ENCODE results near the gene CEP57. TPM values are rescaled to one million over a fixed set of nuclear protein-coding genes. Genes with fewer than 3 reads are reported as not detected.

CEP57 gene
- total RNA-seq, 1 donor from 2014 or later, result 5.4 TPM

DNA sequence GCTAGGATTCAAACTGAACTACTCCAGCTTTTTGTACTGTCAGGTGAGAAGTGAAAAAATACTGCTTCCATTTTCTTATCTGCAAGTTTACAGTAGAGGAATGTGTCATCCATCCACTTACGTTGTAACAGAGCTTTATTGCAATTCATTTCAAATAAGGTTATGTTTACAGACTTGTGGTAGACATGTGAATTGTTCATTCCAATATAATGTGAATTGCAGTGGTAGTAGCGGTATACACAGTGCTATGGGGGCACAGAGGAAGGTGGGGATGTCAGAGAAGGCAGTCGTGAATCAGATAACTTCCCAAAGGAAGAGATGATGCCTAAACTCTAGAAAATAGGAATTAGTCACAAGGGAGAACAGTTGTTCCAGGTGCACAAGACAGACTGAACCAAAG, 42.5 kb downstream of the CEP57 start:
- no peak for DNase-seq (ENCODE audit: low spot score in 2 of 2)
- intact Hi-C loops (cut with DNase I), result loop anchor here (10.0 kb wide), 1 partner anchor 592 kb away; no protein-coding TSS in a partner anchor
- peaks cover 29 to 68% of the 10 kb centered on the region in 2 donors for H3K36me3 ChIP-seq

DNA sequence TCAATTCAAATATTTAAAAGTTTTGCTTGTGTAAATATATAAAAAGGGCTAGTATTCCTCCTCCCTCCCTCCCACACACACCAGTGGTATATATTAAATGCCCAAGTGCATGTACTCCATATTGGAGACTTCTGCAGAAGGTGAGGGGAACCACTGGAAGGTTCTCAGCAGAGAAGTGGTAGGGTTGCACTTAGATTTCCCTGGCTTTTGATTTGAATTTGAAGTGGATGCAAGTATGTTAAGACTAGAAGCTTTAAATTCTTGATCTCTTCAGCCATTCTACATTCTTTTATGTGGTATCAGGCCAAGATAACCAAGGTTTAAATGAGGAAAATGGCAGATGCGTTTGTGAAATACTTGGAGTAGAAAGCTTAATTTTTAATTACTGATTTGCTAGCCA, 43.1 kb downstream of the CEP57 start:
- H3K4me1 ChIP-seq, result no peaks in the 10 kb centered on the region
- H3K27me3 ChIP-seq, result no peaks in the 10 kb centered on the region
- no peak overlapping the region for H3K27ac ChIP-seq
- intact Hi-C loops (cut with DNase I), result loop anchor here (10.0 kb wide), 1 partner anchor 591 kb away; no protein-coding TSS in a partner anchor
- TF ChIP-seq, protein P1, sequence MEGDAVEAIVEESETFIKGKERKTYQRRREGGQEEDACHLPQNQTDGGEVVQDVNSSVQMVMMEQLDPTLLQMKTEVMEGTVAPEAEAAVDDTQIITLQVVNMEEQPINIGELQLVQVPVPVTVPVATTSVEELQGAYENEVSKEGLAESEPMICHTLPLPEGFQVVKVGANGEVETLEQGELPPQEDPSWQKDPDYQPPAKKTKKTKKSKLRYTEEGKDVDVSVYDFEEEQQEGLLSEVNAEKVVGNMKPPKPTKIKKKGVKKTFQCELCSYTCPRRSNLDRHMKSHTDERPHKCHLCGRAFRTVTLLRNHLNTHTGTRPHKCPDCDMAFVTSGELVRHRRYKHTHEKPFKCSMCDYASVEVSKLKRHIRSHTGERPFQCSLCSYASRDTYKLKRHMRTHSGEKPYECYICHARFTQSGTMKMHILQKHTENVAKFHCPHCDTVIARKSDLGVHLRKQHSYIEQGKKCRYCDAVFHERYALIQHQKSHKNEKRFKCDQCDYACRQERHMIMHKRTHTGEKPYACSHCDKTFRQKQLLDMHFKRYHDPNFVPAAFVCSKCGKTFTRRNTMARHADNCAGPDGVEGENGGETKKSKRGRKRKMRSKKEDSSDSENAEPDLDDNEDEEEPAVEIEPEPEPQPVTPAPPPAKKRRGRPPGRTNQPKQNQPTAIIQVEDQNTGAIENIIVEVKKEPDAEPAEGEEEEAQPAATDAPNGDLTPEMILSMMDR (IDR thresholded peaks at IDR 0.05), result no peak
- H3K4me3 ChIP-seq, result no peak overlapping the region
- H3K36me3 ChIP-seq, result peaks cover 29 to 70% of the 10 kb centered on the region in 2 donors
- no peak for DNase-seq (ENCODE audit: low spot score in 2 of 2)
- H3K9me3 ChIP-seq, result no peaks in the 10 kb centered on the region

More for the DNA sequence above, 42.5 kb downstream of the CEP57 start:
- Histone ChIP-seq H3K4me1 (no peaks in the 10 kb centered on the region), H3K4me3 (no peak overlapping the region), H3K27me3 (no peaks in the 10 kb centered on the region), H3K9me3 (no peaks in the 10 kb centered on the region), H3K27ac (no peak overlapping the region)
- TF ChIP-seq, protein P1 (IDR thresholded peaks at IDR 0.05), result no peak

DNA sequence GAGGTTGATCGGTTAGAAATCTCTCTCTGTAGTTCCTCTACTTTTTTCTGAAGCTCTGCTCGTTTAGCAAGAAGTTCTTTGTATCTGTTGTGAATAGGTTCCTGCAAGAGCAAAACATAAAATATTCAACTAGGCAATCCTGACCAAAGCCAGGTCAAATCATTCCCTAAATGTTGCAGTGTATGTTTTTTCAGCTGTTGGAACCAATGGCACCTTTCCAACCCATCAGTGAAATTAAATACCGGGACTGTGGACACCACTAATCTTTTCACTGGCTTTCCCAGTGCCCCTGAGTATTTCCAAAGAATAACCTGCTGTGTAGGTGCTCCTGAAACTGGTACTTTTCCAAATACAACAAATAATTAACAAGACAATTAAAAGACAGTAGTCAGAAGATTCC, 45.1 kb downstream of the CEP57 start:
- TF ChIP-seq, protein P1 (IDR thresholded peaks at IDR 0.05), result no peak
- Histone ChIP-seq H3K4me1 (no peaks in the 10 kb centered on the region), H3K36me3 (peaks cover 22 to 63% of the 10 kb centered on the region in 2 donors), H3K27ac (no peak overlapping the region), H3K9me3 (no peaks in the 10 kb centered on the region), H3K27me3 (no peaks in the 10 kb centered on the region), H3K4me3 (no peak overlapping the region)
- no peak for DNase-seq (ENCODE audit: low spot score in 2 of 2)
- intact Hi-C loops (cut with DNase I), result loop anchor here (10.0 kb wide), 1 partner anchor 589 kb away; no protein-coding TSS in a partner anchor

DNA sequence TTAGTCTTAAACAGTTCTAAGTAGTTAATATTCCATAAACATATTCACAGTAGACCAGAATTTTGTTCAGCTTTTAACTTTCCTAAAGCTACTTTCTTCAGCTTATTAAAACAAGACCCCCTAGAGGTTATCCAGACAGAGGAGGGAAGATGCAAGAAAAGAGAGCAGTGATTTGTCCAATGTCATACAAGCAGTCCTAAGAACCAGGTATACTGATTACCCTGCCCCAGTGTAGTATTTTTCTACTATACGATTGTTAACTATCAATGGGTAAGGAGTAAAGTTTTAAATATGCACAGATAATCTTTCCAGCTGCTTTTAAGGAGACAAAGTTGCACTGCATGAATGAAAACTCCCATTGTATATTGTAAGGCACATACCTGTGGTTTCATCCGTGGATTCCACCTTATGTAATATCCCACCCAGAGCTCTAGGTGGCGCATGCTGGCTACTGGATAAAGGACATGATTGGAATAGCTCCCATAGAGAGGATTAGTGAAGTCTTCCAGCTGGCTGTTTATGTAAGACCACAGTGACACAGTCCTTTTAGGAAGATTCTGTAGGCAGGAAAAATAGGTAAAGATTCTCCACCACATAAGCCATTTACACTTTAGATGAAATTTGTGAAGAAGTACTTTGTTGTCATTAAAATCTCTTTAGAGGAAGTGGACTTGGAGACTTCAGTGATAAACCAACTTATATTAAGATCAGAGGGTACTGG, 45.6 kb downstream of the CEP57 start:
- intact Hi-C loops (cut with DNase I), result loop anchor here (10.0 kb wide), 1 partner anchor 589 kb away; no protein-coding TSS in a partner anchor
- no peak overlapping the region for H3K4me3 ChIP-seq
- peaks cover 22 to 59% of the 10 kb centered on the region in 2 donors for H3K36me3 ChIP-seq
- no peaks in the 10 kb centered on the region for H3K27me3 ChIP-seq
- no peaks in the 10 kb centered on the region for H3K4me1 ChIP-seq
- H3K9me3 ChIP-seq, result no peaks in the 10 kb centered on the region
- DNase-seq (ENCODE audit: low spot score in 2 of 2), result peak; percentile 10 to 72
- TF ChIP-seq, protein P1 (IDR thresholded peaks at IDR 0.05), result peak; percentile 60 to 86 (median 84)
- H3K27ac ChIP-seq, result no peak overlapping the region

DNA sequence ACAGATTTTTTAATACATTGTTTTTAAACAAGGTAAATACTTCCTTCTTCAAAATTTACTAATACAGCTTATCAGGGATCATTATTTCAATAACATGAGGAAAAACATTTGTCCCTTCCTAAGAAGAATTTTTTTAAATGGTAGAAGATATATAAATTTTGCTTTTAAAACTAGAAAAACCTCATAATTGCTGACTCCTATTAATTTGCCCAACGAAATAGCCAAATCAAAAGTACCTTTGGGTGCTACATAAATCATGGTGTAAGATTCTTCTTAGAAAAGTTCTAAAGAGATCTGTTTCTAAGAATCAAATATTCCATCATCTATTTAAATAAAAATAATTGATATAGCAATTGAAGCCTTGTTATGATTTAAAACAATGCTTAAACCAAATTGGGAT, 54.9 kb downstream of the CEP57 start:
- no peaks in the 10 kb centered on the region for H3K9me3 ChIP-seq
- no peak for DNase-seq (ENCODE audit: low spot score in 2 of 2)
- no peaks in the 10 kb centered on the region for H3K27me3 ChIP-seq
- H3K4me3 ChIP-seq, result no peak overlapping the region
- peaks cover 0 to 4% of the 10 kb centered on the region in 2 donors for H3K4me1 ChIP-seq
- peaks cover 3 to 53% of the 10 kb centered on the region in 2 donors for H3K36me3 ChIP-seq
- H3K27ac ChIP-seq, result no peak overlapping the region
- TF ChIP-seq, protein P1 (IDR thresholded peaks at IDR 0.05), result no peak
- intact Hi-C loops (cut with DNase I), result no loop called here
